K562 (cell line): Measurements from ENCODE around the gene RNF213.

ENCODE experiments used
- ADNP ChIP-seq: fragments of 200-800 bp; sonication (Bioruptor generic); IDR thresholded peaks from 2 replicates; pipeline ENCODE4 v1.6.1; 2016; ENCODE audit warnings: missing genetic modification characterization, missing compliant biosample characterization
- ATF7 ChIP-seq: fragments of 450-650 bp; IDR thresholded peaks from 2 replicates; pipeline ENCODE4 v1.7.1; 2014; ENCODE audit warnings: mild to moderate bottlenecking, moderate library complexity
- BDP1 ChIP-seq: IDR thresholded peaks from 3 replicates; pipeline ENCODE4 v1.6.1; 2011; ENCODE audit not compliant: insufficient read length, insufficient read depth
- EGR1 ChIP-seq: fragments of 450-650 bp; conservative IDR thresholded peaks from 2 replicates; pipeline ENCODE4 v1.6.1; 2017; ENCODE audit warnings: mild to moderate bottlenecking
- HOMEZ ChIP-seq: fragments of 250-450 bp; sonication (Bioruptor Pico); IDR thresholded peaks from 2 replicates; pipeline ENCODE4 v1.4.0; 2020; ENCODE audit warnings: mild to moderate bottlenecking, moderate library complexity
- TF ChIP-seq, protein P1 (sequence below), 2 experiments: fragments of 450-650 bp; formaldehyde crosslinking in 1 of 2; IDR thresholded peaks; 2 replicates each; pipeline versions ENCODE4 v1.4.0 to v1.6.1; 2014 to 2020; ENCODE audit warnings: mild to moderate bottlenecking in 2 of 2, borderline replicate concordance in 1 of 2, low read depth in 1 of 2

DNA sequence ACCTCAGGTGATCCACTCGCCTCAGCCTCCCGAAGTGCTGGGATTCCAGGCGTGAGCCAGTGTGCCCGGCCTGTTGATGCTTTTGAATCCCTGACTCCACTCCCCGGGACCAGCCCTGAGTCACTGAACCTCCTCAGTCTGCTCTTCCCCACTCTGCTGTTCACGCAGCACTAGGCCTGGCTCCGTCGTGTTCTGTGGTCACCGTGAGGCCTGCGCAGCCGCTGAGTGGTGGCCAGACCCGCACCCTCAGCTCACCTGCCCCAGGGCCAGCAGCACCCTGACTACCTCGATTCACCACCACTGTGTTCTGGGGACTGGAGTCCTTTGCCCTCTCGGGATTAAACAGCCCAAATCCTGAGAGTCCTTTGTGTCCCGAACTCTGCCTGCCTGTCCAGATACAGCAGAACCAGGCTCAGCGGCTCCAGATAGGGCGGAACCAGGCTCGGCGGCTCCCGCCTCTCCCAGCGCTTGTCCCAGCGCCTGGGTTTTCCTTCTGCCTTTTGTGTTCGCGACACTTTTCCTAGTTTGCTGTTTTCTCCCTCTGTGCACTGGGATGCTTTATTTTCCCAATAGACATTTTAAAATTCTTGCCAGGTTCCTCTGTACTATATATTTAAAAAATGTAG is 95.7 kb downstream of the RNF213 start:
- no peak for TF ChIP-seq ADNP (tag)
- TF ChIP-seq HOMEZ (CRISPR knock-in tag) = no peak
- TF ChIP-seq, protein P1, sequence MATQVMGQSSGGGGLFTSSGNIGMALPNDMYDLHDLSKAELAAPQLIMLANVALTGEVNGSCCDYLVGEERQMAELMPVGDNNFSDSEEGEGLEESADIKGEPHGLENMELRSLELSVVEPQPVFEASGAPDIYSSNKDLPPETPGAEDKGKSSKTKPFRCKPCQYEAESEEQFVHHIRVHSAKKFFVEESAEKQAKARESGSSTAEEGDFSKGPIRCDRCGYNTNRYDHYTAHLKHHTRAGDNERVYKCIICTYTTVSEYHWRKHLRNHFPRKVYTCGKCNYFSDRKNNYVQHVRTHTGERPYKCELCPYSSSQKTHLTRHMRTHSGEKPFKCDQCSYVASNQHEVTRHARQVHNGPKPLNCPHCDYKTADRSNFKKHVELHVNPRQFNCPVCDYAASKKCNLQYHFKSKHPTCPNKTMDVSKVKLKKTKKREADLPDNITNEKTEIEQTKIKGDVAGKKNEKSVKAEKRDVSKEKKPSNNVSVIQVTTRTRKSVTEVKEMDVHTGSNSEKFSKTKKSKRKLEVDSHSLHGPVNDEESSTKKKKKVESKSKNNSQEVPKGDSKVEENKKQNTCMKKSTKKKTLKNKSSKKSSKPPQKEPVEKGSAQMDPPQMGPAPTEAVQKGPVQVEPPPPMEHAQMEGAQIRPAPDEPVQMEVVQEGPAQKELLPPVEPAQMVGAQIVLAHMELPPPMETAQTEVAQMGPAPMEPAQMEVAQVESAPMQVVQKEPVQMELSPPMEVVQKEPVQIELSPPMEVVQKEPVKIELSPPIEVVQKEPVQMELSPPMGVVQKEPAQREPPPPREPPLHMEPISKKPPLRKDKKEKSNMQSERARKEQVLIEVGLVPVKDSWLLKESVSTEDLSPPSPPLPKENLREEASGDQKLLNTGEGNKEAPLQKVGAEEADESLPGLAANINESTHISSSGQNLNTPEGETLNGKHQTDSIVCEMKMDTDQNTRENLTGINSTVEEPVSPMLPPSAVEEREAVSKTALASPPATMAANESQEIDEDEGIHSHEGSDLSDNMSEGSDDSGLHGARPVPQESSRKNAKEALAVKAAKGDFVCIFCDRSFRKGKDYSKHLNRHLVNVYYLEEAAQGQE (IDR thresholded peaks at IDR 0.05; ENCODE audit: borderline replicate concordance) = no peak
- TF ChIP-seq, protein P1 (CRISPR knock-in tag; IDR thresholded peaks at IDR 0.05; ENCODE audit: low read depth) = no peak
- no peak for TF ChIP-seq EGR1
- TF ChIP-seq ATF7 = no peak
- no peak for TF ChIP-seq BDP1
